ENCODE data around the gene LITAFD. TPM values are rescaled to one million over a fixed set of nuclear protein-coding genes. Genes with fewer than 3 reads are reported as not detected.

Gene LITAFD
- total and polyA plus RNA-seq, 2 of the 4 experiments (the other 2 are of a cell fraction): not detected

DNA sequence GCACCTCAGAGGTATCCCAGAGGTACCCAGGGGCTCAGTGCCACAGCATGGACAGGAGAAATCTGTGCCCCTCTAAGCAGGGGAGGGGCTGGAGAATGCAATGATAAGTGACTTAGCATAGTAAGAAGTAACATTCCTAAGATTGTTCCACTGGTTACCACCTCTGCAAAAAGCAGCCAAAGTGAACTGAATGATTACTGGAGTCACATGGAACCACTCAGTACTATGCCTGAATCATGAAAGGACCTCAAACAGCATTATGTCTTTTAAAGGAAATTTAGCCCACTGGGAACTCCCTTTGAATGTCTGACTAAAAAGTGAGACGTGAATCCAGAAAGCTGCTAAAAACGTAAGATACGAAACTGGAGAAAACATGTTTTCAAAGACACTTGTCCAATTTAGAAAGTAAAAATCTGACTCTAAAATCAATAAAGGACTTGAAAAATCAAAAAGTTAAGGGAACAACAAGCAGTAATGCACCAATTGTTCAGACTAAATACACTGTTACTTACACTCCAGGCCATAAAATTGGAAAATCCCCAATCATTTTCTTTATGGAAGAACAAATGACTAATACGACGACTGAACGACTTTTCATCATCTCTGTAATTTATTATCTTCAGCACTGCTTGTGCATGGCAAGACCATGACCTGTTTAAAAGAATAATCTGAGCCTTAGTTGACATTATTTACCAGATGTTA is 38.6 kb downstream of the LITAFD start:
- Histone ChIP-seq H2BK5ac (ENCODE audit: low read depth, low read length, poor library complexity, severe bottlenecking) (no peak overlapping the region), H4K20me1 (ENCODE audit: insufficient read depth, low read length) (peaks cover 41% of the 10 kb centered on the region), H3K4me1 (ENCODE audit: control insufficient read depth, insufficient read depth, low read length) (no peaks in the 10 kb centered on the region; the same call in 1 of the 2 replicates), H3K4me2 (ENCODE audit: low read depth, low read length) (no peak overlapping the region), H3K23ac (ENCODE audit: low read depth, low read length) (no peak overlapping the region), H3K9me1 (ENCODE audit: insufficient read depth, low read length) (peaks cover 8% of the 10 kb centered on the region), H3K27me3 (ENCODE audit: control insufficient read depth, insufficient read depth, low read length) (no peaks in the 10 kb centered on the region), H3K79me1 (ENCODE audit: low read depth in 1 of 2, low read length in 2 of 2) (peaks cover 28 to 48% of the 10 kb centered on the region in 2 experiments), H3K9me3 (ENCODE audit: control insufficient read depth, insufficient read depth, low read length) (no peaks in the 10 kb centered on the region), H2AFZ (replicated peaks; ENCODE audit: low read length, poor library complexity) (no peak overlapping the region), H3K9ac (ENCODE audit: low read depth, low read length) (no peak overlapping the region), H3K4ac (ENCODE audit: low read depth, low read length) (no peak overlapping the region), H2BK15ac (ENCODE audit: low read depth, low read length) (no peak overlapping the region), H3K36me3 (ENCODE audit: control insufficient read depth, insufficient read depth, low read length) (peaks cover 45% of the 10 kb centered on the region), H2BK20ac (ENCODE audit: low read depth, low read length) (no peak overlapping the region), H2AK9ac (replicated peaks; ENCODE audit: low read depth, low read length, poor library complexity) (no peak overlapping the region), H3K18ac (ENCODE audit: low read depth, low read length) (no peak overlapping the region), H3K4me3 (ENCODE audit: insufficient read depth, low read depth, low read length) (no peak overlapping the region), H3K56ac (ENCODE audit: extremely low read depth, insufficient read depth, low read length) (no peak overlapping the region), H4K8ac (ENCODE audit: low read depth in 2 of 2, low read length in 2 of 2) (no peak overlapping the region), H4K5ac (ENCODE audit: low read depth, low read length) (no peak overlapping the region), H3K14ac (replicated peaks; ENCODE audit: low read depth, low read length) (no peak overlapping the region), H4K91ac (ENCODE audit: insufficient read depth, low read depth, low read length) (no peak overlapping the region), H2AK5ac (ENCODE audit: low read depth, low read length) (no peak overlapping the region), H2BK120ac (ENCODE audit: low read depth, low read length) (no peak overlapping the region), H3K27ac (ENCODE audit: insufficient read depth, low read length) (no peak overlapping the region)
- dilution Hi-C loops (cut with HindIII; ENCODE audit: low sequenced_read_pairs, unreplicated experiment): no loop called here
- ATAC-seq (ENCODE audit: low read depth) (peak; percentile 65), DNase-seq (peak; percentile 32)
- intact Hi-C loops (cut with micrococcal nuclease): loop anchor here (5.0 to 10.0 kb wide), 2 partner anchors 42 to 114 kb away; partner anchors contain the start of gene USP7
- POLR2A ChIA-PET (ENCODE audit: unreplicated experiment): no interaction called here
- WGBS, 2 experiments (ENCODE audit: extremely low coverage in 2 of 2, insufficient read length in 1 of 2): no CpG with 5 or more reads among the region's 6 CpGs
- CTCF ChIA-PET: interaction anchor here (0.5 kb wide), 1 partner anchor 283 kb away, joined by 3 read pairs; no protein-coding TSS in a partner anchor
- no peak for TF ChIP-seq BHLHE40 (IDR thresholded peaks at IDR 0.05; ENCODE audit: low read depth, low read length)
- no TSS peak for BruUV-seq (replicated peaks)
- in situ Hi-C loops (cut with MboI; ENCODE audit: low sequenced_read_pairs): no loop called here
